ENCODE measurements around the gene COL15A1.

Gene COL15A1

DNA sequence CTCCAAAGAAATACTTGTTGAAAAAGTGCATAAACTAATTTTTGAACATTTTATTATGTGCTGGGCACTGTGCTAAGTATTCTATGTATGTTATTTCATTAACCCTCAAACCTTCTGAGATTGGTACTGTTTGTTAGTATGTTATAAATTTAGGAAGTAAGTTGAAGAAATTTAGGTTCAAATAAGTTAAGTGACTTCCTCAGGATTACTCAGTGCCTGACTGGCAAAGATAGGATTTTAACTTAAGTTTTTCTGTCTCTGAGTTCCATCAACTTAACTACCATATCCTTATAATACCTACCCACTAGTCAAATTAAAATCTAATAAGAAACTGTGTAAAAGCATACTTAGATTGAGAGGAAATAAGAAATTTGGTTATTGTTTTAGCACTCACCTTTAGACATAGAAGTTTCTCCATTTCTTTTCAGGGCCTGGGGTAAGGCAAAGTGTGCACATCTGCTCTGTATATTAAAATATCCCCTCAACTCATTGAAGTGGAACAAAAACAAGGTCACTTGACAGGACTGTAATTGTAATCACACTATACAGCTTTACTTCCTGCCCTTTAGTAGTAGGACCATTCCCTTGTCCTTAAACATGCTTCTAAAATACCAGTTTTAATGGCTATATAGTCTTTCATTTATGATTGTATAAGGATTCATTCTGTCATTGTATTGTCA, 176.4 kb downstream of the COL15A1 start:
- no peak for DNase-seq
